Heart left ventricle (tissue), 16 donors: Measurements from ENCODE around the gene MVP. TPM values are rescaled to one million over a fixed set of nuclear protein-coding genes. Genes with fewer than 3 reads are reported as not detected.
"Not testable (repeated sequence)": the region's sequence is repeated elsewhere in the genome, so short reads cannot be mapped to it uniquely, and the experiment has no call there.

Source experiments
- ATAC-seq, 4 donors: fragments of 200-7000 bp; cut with Tn5 transposase; one replicate each; pipeline ENCODE4 v1.9.1; 2020 to 2022; ENCODE audit warnings: moderate library complexity in 4 of 4, mild to moderate bottlenecking in 3 of 4, moderate number of reproducible peaks in 1 of 4
- DNase-seq, 5 donors: peaks; one replicate each; pipeline ENCODE4 v3.0.0-alpha.2; 2020
- H3K27ac ChIP-seq, 12 donors: fragments of 200-600 bp; sonication (generic) in 4 of 12; one replicate each; pipeline versions ENCODE4 v1.5.0 to v1.8.0; 2016 to 2022; ENCODE audit warnings: mild to moderate bottlenecking in 2 of 12
- H3K27me3 ChIP-seq, 9 donors: fragments of 200-600 bp; sonication (generic) in 2 of 9; one replicate each; pipeline versions ENCODE4 v1.5.1 to v1.8.0; 2016 to 2022; ENCODE audit warnings: mild to moderate bottlenecking in 3 of 9
- H3K36me3 ChIP-seq, 9 donors: fragments of 200-600 bp; sonication (generic) in 2 of 9; one replicate each; pipeline versions ENCODE4 v1.5.0 to v1.8.0; 2018 to 2022; ENCODE audit warnings: mild to moderate bottlenecking in 2 of 9
- H3K4me1 ChIP-seq, 12 donors: fragments of 200-600 bp; sonication (generic) in 4 of 12; one replicate each; pipeline versions ENCODE4 v1.5.0 to v1.8.0; 2016 to 2022; ENCODE audit warnings: mild to moderate bottlenecking in 3 of 12
- H3K4me3 ChIP-seq, 12 donors: fragments of 200-600 bp; sonication (generic) in 4 of 12; one replicate each; pipeline versions ENCODE4 v1.5.0 to v1.8.0; 2017 to 2022; ENCODE audit warnings: mild to moderate bottlenecking in 9 of 12, moderate library complexity in 4 of 12
- H3K9me3 ChIP-seq, 12 donors: fragments of 200-600 bp; sonication (generic) in 4 of 12; one replicate each; pipeline versions ENCODE4 v1.5.0 to v1.8.0; 2016 to 2022; ENCODE audit warnings: mild to moderate bottlenecking in 1 of 12
- POLR2A ChIP-seq, 2 donors: fragments of 450-650 bp; IDR thresholded peaks; one replicate each; pipeline ENCODE4 v1.6.1; 2017; ENCODE audit warnings: antibody characterized with exemption in 2 of 2, mild to moderate bottlenecking in 2 of 2, moderate library complexity in 2 of 2
- WGBS, 4 donors: extraction: QIAGEN DNeasy Blood & Tissue Kit in 2 of 4; methylation state at CpG; one replicate each; pipeline versions ENCODE4 v1.1.5 to v1.1.7; 2013 to 2018; 5-methylcytosine and 5-hydroxymethylcytosine counted together
- intact Hi-C, 10 donors: fragments of 100-400 bp; cut with DNase I; formaldehyde crosslinking; loops; one replicate each; pipeline versions ENCODE4 v1.11.1 to v1.14.2; 2022
- long read RNA-seq, 3 donors: library from polyadenylated mRNA; unstranded; transcript quantifications; one replicate each; pipeline ENCODE4 v2.0.0, GENCODE V29; 2020 to 2021
- polyA plus RNA-seq, 2 donors: library from polyadenylated mRNA; stranded (reverse); fragments of 200-250 nt; gene quantifications; one replicate each; pipeline ENCODE4 v1.2.3, GENCODE V29; 2013
- total RNA-seq, 9 donors: library from RNA; depleted of rRNA in 2 of 9; stranded (reverse); fragments of >200 nt in 2 of 9; fragmentation: NEBNext Ultra II Directional in 3 of 9; extraction: Animal tissue kit (Norgen Biotek cat#: 25700) in 3 of 9; gene quantifications; one replicate each; pipeline versions ENCODE4 v1.1.0 to v1.2.4, GENCODE V29; 2016 to 2023
- TF ChIP-seq, protein P1 (sequence below), 12 donors: fragments of 200-600 bp; sonication (generic) in 4 of 12; IDR thresholded peaks; one replicate each; pipeline versions ENCODE4 v1.5.0 to v1.8.0; 2018 to 2022; ENCODE audit warnings: antibody characterized with exemption in 12 of 12, mild to moderate bottlenecking in 5 of 12
- donor health status: ischemic (EF 13 %, LVEDD 7.1; RV severe dilation, severe dysfunction).
- donor health status: healthy with polysubstance abuse.
- donor health status: DM: no; HTN: yes; CAD: no.
- donor health status: DM: no; HTN: no; CAD: no.
- donor health status: ischemic (EF 25% LVEDD 6.9; RV normal size, moderate dysfunction).
- donor health status: ischemic (EF 25% LVEDD 5.7; RV mildly dilated, moderate dysfunction).
- donor health status: healthy.
- donor health status: DM: yes; HTN: yes; CAD: no.
- donor health status: ischemic (EF 35%, LVEDD 5.7; RV mildly dilated, moderate dysfunction).
- donor health status: nonischemic (EF 11% LVEDD 7.7; RV severe dilation, severe dysfunction).
- donor health status: DM: yes; HTN: yes; CAD: no.
- donor health status: PGD.
- donor health status: ischemic (EF 29% LVEDD 5.4; RV normal size, mild dysfunction).
- donor health status: nonischemic (EF 23%, LVEDD 6.1; RV moderate dilation, normal function).

Gene MVP
- total RNA-seq (100 to 1,000 TPM in 1 of 9 donors, 10 to 100 TPM in 8; 33.1 to 140 (median 44.6) TPM), polyA plus RNA-seq (10 to 100 TPM; 32.9 to 50.6 TPM)
- long read RNA-seq, donor 1, transcript MVP-201 (15 exons, 2,870 nt): major isoform, 14 of 55 reads
- long read RNA-seq, donor 1, partial matches to known transcripts: 37 of 55 reads
- long read RNA-seq, donor 1, other reads (novel, unspliced or antisense): 2 of 55 reads
- long read RNA-seq, donor 2, transcript MVP-201 (15 exons, 2,870 nt): major isoform, 131 of 239 reads
- long read RNA-seq, donor 2, transcript MVP-202 (15 exons, 2,925 nt): minor isoform, 36 of 239 reads
- long read RNA-seq, donor 2, partial matches to known transcripts: 57 of 239 reads
- long read RNA-seq, donor 2, other reads (novel, unspliced or antisense): 15 of 239 reads
- long read RNA-seq, donor 3, transcript MVP-201 (15 exons, 2,870 nt): major isoform, 32 of 73 reads
- long read RNA-seq, donor 3, partial matches to known transcripts: 35 of 73 reads
- long read RNA-seq, donor 3, other reads (novel, unspliced or antisense): 3 of 73 reads

DNA sequence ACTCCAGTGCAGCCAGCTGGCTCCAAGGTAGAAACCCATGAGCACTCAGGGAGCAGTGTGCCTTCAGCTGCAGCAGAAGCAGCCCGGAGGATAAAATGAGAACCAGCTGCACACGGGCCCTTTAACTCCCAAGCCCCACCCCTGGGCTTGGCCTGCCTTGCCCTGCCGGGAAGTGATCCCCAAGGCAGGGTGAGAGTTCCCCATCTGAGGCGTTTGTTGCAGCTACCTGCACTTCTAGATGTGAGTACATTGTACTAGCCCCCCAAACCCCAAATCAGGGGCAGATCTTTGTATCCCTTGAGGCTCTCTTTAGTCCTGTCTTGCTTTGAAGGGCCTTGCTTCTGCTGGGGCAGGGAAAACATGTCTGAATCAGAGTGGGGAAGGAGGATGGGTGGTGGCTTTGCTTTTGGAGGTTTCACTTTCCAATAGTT is at the start of gene MVP:
TSS of gene MVP (plus strand) at position 192 of the 431 bp plus-strand sequence. CDS start 10,088 bp downstream, outside the sequence.
- TF ChIP-seq POLR2A (IDR thresholded peaks at IDR 0.05): peak in 1 of 2 donors; percentile 48
- TF ChIP-seq, protein P1, sequence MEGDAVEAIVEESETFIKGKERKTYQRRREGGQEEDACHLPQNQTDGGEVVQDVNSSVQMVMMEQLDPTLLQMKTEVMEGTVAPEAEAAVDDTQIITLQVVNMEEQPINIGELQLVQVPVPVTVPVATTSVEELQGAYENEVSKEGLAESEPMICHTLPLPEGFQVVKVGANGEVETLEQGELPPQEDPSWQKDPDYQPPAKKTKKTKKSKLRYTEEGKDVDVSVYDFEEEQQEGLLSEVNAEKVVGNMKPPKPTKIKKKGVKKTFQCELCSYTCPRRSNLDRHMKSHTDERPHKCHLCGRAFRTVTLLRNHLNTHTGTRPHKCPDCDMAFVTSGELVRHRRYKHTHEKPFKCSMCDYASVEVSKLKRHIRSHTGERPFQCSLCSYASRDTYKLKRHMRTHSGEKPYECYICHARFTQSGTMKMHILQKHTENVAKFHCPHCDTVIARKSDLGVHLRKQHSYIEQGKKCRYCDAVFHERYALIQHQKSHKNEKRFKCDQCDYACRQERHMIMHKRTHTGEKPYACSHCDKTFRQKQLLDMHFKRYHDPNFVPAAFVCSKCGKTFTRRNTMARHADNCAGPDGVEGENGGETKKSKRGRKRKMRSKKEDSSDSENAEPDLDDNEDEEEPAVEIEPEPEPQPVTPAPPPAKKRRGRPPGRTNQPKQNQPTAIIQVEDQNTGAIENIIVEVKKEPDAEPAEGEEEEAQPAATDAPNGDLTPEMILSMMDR (IDR thresholded peaks at IDR 0.05): no peak
- H3K9me3 ChIP-seq: no peaks in the 10 kb centered on the region
- 0 to 1% (median 0%) methylated on average over 4 of the region's 4 CpGs for WGBS, 4 donors
- peak within 1 kb of the TSS; percentile 74 to 96 (median 88) for H3K27ac ChIP-seq
- H3K36me3 ChIP-seq: peaks cover 0 to 20% (median 15%) of the 10 kb centered on the region in 9 donors
- H3K4me1 ChIP-seq: peaks cover 3 to 81% (median 61%) of the 10 kb centered on the region in 12 donors
- DNase-seq (peak; percentile 73 to 83 (median 78)), ATAC-seq (peak in 3 of 4 donors; percentile 40 to 60 (median 41))
- intact Hi-C loops: loop anchor here in 3 of 10 donors (2.0 to 5.0 kb wide), 3 partner anchors 29 to 42 kb away; partner anchors contain the start of genes CDIPT (in 1 of the 3) and KIF22 (in 1 of the 3)
- no peaks in the 10 kb centered on the region for H3K27me3 ChIP-seq
- peak within 1 kb of the TSS; percentile 21 to 94 (median 73) for H3K4me3 ChIP-seq

DNA sequence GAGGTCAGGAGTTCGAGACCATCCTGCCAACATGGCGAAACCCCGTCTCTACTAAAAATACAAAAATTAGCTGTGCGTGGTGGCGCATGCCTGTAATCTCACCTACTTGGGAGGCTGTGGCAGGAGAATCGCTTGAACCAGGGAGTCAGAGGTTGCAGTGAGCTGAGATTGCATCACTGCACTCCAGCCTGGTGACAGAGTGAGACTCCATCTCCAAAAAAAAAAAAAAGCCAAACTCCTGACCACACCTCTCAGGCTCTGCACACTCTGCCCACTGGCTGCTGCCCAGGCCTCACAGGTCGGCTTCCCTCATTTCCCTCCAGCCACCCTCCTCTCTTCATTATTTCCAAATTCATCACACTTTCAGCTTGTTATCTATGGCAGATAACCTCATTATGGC is 47.9 kb upstream of the MVP start:
- not testable (repeated sequence) for H3K4me3 ChIP-seq, ATAC-seq, DNase-seq, H3K27ac ChIP-seq, H3K9me3 ChIP-seq, H3K27me3 ChIP-seq, H3K4me1 ChIP-seq, H3K36me3 ChIP-seq
- intact Hi-C loops: loop anchor here in 1 of 10 donors (10.0 kb wide), 1 partner anchor 78 kb away; no protein-coding TSS in a partner anchor
- WGBS, 4 donors: 86% methylated on average over 7 of the region's 7 CpGs

DNA sequence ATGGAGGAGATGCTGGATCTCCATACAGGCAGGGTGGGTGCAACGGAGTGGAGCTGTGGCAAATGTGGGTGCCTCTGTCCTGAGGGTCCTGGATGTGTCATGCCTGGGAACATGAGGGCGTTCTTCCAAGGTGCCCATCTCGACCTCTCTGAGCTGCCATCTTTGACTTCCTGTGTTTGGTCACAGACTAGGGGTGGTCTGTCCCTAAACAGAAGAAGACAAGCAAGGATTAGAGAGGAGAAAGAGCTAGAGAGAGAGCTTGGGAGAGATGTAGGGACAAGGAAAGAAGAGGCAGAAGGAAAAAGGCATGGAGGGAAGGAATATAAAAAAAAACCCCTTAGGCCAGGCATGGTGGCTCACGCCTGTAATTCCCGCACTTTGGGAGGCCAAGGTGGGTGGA is 45.5 kb upstream of the MVP start:
- no peak for ATAC-seq
- TF ChIP-seq POLR2A (IDR thresholded peaks at IDR 0.05): no peak
- TF ChIP-seq, protein P1 (IDR thresholded peaks at IDR 0.05): no peak

DNA sequence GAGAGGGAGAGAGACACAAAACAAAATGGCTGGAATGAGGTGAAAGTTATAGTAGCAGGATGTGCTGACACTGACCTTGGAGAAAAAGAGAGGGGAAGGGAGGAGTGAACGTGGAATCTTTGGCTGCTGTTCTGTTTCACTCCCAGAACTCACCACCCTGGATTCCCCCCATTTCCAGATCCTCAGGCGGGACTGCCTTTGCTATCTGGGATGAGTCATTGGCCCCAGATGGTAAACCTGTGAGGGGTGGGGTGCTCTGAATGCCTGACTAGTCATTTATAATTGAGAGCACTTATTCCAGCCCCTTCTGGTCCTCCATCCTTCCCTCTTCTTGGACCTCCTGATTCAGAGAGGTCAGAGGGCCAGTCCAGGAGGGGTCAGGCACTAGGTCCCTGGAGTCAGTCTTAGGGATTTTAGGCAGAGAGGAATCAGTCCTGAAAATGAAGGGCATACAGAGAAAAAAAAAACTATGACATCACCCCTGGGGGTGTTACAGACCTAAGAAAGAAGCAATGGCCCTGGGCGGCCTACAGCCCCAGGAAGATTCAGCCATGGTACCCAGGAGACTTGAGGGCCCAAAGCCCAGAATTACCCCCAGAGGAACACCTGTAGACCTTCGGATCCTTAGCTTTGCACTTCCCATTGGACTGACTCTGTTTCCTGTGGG is 44.4 kb upstream of the MVP start:
- DNase-seq: no peak
- Histone ChIP-seq H3K36me3 (no peaks in the 10 kb centered on the region), H3K27me3 (peaks cover 0 to 6% (median 0%) of the 10 kb centered on the region in 9 donors), H3K4me3 (no peak overlapping the region), H3K27ac (no peak overlapping the region), H3K9me3 (no peaks in the 10 kb centered on the region), H3K4me1 (no peaks in the 10 kb centered on the region)
- 58 to 71% (median 68%) methylated on average over 4 of the region's 4 CpGs for WGBS, 4 donors
- intact Hi-C loops: loop anchor here in 1 of 10 donors (10.0 kb wide), 1 partner anchor 81 kb away; no protein-coding TSS in a partner anchor
- no peak for TF ChIP-seq POLR2A (IDR thresholded peaks at IDR 0.05)
- TF ChIP-seq, protein P1 (IDR thresholded peaks at IDR 0.05): no peak
- ATAC-seq: no peak

More for the DNA sequence above, 45.5 kb upstream of the MVP start:
- H3K36me3 ChIP-seq: no peaks in the 10 kb centered on the region
- H3K27ac ChIP-seq: no peak overlapping the region
- H3K4me3 ChIP-seq: no peak overlapping the region
- intact Hi-C loops: loop anchor here in 1 of 10 donors (10.0 kb wide), 1 partner anchor 80 kb away; no protein-coding TSS in a partner anchor
- no peak for DNase-seq
- 83 to 92% (median 87%) methylated on average over 5 of the region's 5 CpGs for WGBS, 4 donors
- no peaks in the 10 kb centered on the region for H3K9me3 ChIP-seq
- no peaks in the 10 kb centered on the region for H3K4me1 ChIP-seq
- peaks cover 0 to 3% (median 0%) of the 10 kb centered on the region in 9 donors for H3K27me3 ChIP-seq
